ENCODE measurements around the gene KNCN.

GRCh38 chr1:46596846-46597245 is 45.4 kb upstream of the KNCN start:
- TF ChIP-seq POLR2A (IDR thresholded peaks at IDR 0.05) (no peak), CTCF (IDR thresholded peaks at IDR 0.05) (no peak), POLR2AphosphoS5 (IDR thresholded peaks at IDR 0.05) (no peak)
